Right lobe of liver (tissue), 4 donors: Measurements from ENCODE around the gene SPATA25.

ENCODE experiments used
- CTCF ChIP-seq, 4 donors: fragments of 200-600 bp in 3 of 4; fragments of 450-650 bp in 1 of 4; IDR thresholded peaks; one replicate each; pipeline versions ENCODE4 v1.5.1 to v1.8.0; 2016 to 2022; ENCODE audit warnings: antibody characterized with exemption in 4 of 4, mild to moderate bottlenecking in 2 of 4
- POLR2A ChIP-seq: fragments of 450-650 bp; IDR thresholded peaks from one replicate; pipeline ENCODE4 v1.6.1; 2017; ENCODE audit warnings: antibody characterized with exemption, mild to moderate bottlenecking
- donor health status: DM: no; HTN: no; CAD: no.
- donor health status: DM: no; HTN: no; CAD: no.
- donor health status: DM: no; HTN: yes; CAD: no.

- no peak for TF ChIP-seq POLR2A
- no peak for TF ChIP-seq CTCF (IDR thresholded peaks at IDR 0.05)
These were observed 21.9 kb upstream of the SPATA25 start for GRCh38 chr20:45909336-45909808.
